Measurements from ENCODE around the gene MAN1A1. TPM values are rescaled to one million over a fixed set of nuclear protein-coding genes. Genes with fewer than 3 reads are reported as not detected.

The MAN1A1 gene
- total RNA-seq, 4 donors from 2014 or later, result 6.3 to 92.3 (median 22.4) TPM

- no peak overlapping the region for H3K27ac ChIP-seq
- 80 to 86% methylated on average over 2 of the region's 2 CpGs for WGBS, 2 donors
- intact Hi-C loops (cut with DNase I), result no loop called here
- H3K9me3 ChIP-seq, result peaks cover 0 to 14% (median 0%) of the 10 kb centered on the region in 3 donors
- no peak for DNase-seq
- TF ChIP-seq POLR2A (IDR thresholded peaks at IDR 0.05) (no peak), CTCF (IDR thresholded peaks at IDR 0.05) (no peak)
- H3K27me3 ChIP-seq, result no peaks in the 10 kb centered on the region
- H3K4me1 ChIP-seq, result no peaks in the 10 kb centered on the region
- H3K36me3 ChIP-seq, result peaks cover 0 to 2% (median 0%) of the 10 kb centered on the region in 3 donors
- H3K4me3 ChIP-seq, result no peak overlapping the region
Measured at GRCh38 chr6:119274197-119274595, 75.4 kb downstream of the MAN1A1 start.

GRCh38 chr6:119273272-119274196 is 76.0 kb downstream of the MAN1A1 start:
- Histone ChIP-seq H3K9me3 (peaks cover 0 to 14% (median 0%) of the 10 kb centered on the region in 3 donors), H3K27ac (no peak overlapping the region), H3K4me3 (no peak overlapping the region), H3K4me1 (no peaks in the 10 kb centered on the region), H3K27me3 (no peaks in the 10 kb centered on the region), H3K36me3 (peaks cover 0 to 9% (median 0%) of the 10 kb centered on the region in 3 donors)
- intact Hi-C loops (cut with DNase I), result no loop called here
- DNase-seq, result no peak
- WGBS, 2 donors, result 93 to 100% methylated on average over 1 of the region's 1 CpG
- TF ChIP-seq POLR2A (IDR thresholded peaks at IDR 0.05), result no peak
- no peak for TF ChIP-seq CTCF (IDR thresholded peaks at IDR 0.05)

GRCh38 chr6:119270545-119270944 is 79.0 kb downstream of the MAN1A1 start:
- H3K27me3 ChIP-seq, result no peaks in the 10 kb centered on the region
- no peak for DNase-seq
- H3K4me1 ChIP-seq, result no peaks in the 10 kb centered on the region
- peaks cover 0 to 14% (median 0%) of the 10 kb centered on the region in 3 donors for H3K9me3 ChIP-seq
- no peak overlapping the region for H3K27ac ChIP-seq
- intact Hi-C loops (cut with DNase I), result no loop called here
- no peak for TF ChIP-seq CTCF (IDR thresholded peaks at IDR 0.05)
- TF ChIP-seq POLR2A (IDR thresholded peaks at IDR 0.05), result no peak
- WGBS, 2 donors, result 91 to 96% methylated on average over 3 of the region's 3 CpGs
- no peak overlapping the region for H3K4me3 ChIP-seq
- H3K36me3 ChIP-seq, result peaks cover 0 to 12% (median 0%) of the 10 kb centered on the region in 3 donors

- TF ChIP-seq CTCF (IDR thresholded peaks at IDR 0.05) (no peak), POLR2A (IDR thresholded peaks at IDR 0.05) (no peak)
- no peaks in the 10 kb centered on the region for H3K27me3 ChIP-seq
- no peaks in the 10 kb centered on the region for H3K4me1 ChIP-seq
- no peak for DNase-seq
- intact Hi-C loops (cut with DNase I), result no loop called here
- 89 to 97% methylated on average over 7 to 8 of the region's 8 CpGs for WGBS, 2 donors
- H3K4me3 ChIP-seq, result no peak overlapping the region
- peaks cover 0 to 12% (median 0%) of the 10 kb centered on the region in 3 donors for H3K36me3 ChIP-seq
- peaks cover 0 to 14% (median 0%) of the 10 kb centered on the region in 3 donors for H3K9me3 ChIP-seq
- no peak overlapping the region for H3K27ac ChIP-seq
Measured at GRCh38 chr6:119269266-119270103, 80.1 kb downstream of the MAN1A1 start.

Data from esophagus squamous epithelium (tissue), 5 donors.